Fibroblast of the conjunctiva (primary cell): Measurements from ENCODE around the gene SNRNP48.

Experiments
- DNase-seq: peaks from one replicate; pipeline ENCODE4 v3.0.0-alpha.2; 2010; ENCODE audit warnings: low read depth

The SNRNP48 gene

GRCh38 chr6:7593229-7593628 lies 3.2 kb downstream of the SNRNP48 start:
- no peak for DNase-seq

GRCh38 chr6:7594579-7595125 lies 4.7 kb downstream of the SNRNP48 start:
- DNase-seq: no peak

GRCh38 chr6:7604003-7604402 lies 14.0 kb downstream of the SNRNP48 start:
- no peak for DNase-seq

GRCh38 chr6:7604506-7604905 lies 14.5 kb downstream of the SNRNP48 start:
- DNase-seq: no peak

GRCh38 chr6:7615611-7616383 lies 25.8 kb downstream of the SNRNP48 start:
- peak; percentile 44 for DNase-seq

GRCh38 chr6:7617801-7618764 lies 28.1 kb downstream of the SNRNP48 start:
- peak; percentile 21 for DNase-seq

GRCh38 chr6:7621761-7622160 lies 31.8 kb downstream of the SNRNP48 start:
- peak; percentile 18 for DNase-seq

GRCh38 chr6:7624796-7625710 lies 35.1 kb downstream of the SNRNP48 start:
- no peak for DNase-seq

- no peak for DNase-seq
Observed at GRCh38 chr6:7628479-7628878, 38.5 kb downstream of the SNRNP48 start.

- peak; percentile 14 for DNase-seq
Observed at GRCh38 chr6:7628909-7629308, 38.9 kb downstream of the SNRNP48 start.

- no peak for DNase-seq
Observed at GRCh38 chr6:7629321-7629720, 39.3 kb downstream of the SNRNP48 start.

- DNase-seq: no peak
Observed at GRCh38 chr6:7630792-7631191, 40.8 kb downstream of the SNRNP48 start.

GRCh38 chr6:7631466-7631865 lies 41.5 kb downstream of the SNRNP48 start:
- no peak for DNase-seq

GRCh38 chr6:7632501-7633290 lies 42.7 kb downstream of the SNRNP48 start:
- DNase-seq: no peak

GRCh38 chr6:7633361-7633760 lies 43.4 kb downstream of the SNRNP48 start:
- no peak for DNase-seq

GRCh38 chr6:7636151-7636550 lies 46.2 kb downstream of the SNRNP48 start:
- no peak for DNase-seq

- no peak for DNase-seq
Observed at GRCh38 chr6:7637533-7637932, 47.5 kb downstream of the SNRNP48 start.

GRCh38 chr6:7639427-7639826 lies 49.4 kb downstream of the SNRNP48 start:
- DNase-seq: no peak

- DNase-seq: no peak
Observed at GRCh38 chr6:7640016-7640415, 50.0 kb downstream of the SNRNP48 start.

GRCh38 chr6:7640607-7641577 lies 50.9 kb downstream of the SNRNP48 start:
- peak; percentile 5 for DNase-seq
